ENCODE results near the gene MVD. TPM values are rescaled to one million over a fixed set of nuclear protein-coding genes. Genes with fewer than 3 reads are reported as not detected.

MVD gene
- total RNA-seq, 4 donors from 2014 or later: 10.9 to 27.5 (median 16.3) TPM

DNA sequence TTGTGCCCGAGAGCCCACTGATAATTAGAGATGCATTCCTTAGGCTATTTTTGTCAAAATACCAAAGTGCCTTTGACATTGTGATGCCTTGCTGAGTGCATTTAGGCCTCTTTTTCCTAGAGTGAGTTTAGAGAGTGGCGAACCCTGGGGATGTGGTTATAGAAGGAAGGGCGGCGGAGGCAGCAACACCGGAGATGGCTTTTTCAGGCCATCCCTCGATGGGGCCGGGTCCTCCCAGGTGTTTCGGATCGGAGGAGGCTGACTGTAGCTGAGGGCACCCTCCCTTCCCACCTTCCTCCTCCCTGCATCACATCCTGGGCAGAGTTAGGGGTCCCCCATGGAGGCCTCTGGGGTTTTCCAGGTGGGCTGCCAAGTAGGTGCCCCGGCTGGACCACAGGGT lies 30.0 kb upstream of the MVD start:
- DNase-seq (ENCODE audit: low spot score) (no peak), ATAC-seq (ENCODE audit: low FRiP score) (no peak)
- TF ChIP-seq, protein P1, sequence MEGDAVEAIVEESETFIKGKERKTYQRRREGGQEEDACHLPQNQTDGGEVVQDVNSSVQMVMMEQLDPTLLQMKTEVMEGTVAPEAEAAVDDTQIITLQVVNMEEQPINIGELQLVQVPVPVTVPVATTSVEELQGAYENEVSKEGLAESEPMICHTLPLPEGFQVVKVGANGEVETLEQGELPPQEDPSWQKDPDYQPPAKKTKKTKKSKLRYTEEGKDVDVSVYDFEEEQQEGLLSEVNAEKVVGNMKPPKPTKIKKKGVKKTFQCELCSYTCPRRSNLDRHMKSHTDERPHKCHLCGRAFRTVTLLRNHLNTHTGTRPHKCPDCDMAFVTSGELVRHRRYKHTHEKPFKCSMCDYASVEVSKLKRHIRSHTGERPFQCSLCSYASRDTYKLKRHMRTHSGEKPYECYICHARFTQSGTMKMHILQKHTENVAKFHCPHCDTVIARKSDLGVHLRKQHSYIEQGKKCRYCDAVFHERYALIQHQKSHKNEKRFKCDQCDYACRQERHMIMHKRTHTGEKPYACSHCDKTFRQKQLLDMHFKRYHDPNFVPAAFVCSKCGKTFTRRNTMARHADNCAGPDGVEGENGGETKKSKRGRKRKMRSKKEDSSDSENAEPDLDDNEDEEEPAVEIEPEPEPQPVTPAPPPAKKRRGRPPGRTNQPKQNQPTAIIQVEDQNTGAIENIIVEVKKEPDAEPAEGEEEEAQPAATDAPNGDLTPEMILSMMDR (IDR thresholded peaks at IDR 0.05): no peak

DNA sequence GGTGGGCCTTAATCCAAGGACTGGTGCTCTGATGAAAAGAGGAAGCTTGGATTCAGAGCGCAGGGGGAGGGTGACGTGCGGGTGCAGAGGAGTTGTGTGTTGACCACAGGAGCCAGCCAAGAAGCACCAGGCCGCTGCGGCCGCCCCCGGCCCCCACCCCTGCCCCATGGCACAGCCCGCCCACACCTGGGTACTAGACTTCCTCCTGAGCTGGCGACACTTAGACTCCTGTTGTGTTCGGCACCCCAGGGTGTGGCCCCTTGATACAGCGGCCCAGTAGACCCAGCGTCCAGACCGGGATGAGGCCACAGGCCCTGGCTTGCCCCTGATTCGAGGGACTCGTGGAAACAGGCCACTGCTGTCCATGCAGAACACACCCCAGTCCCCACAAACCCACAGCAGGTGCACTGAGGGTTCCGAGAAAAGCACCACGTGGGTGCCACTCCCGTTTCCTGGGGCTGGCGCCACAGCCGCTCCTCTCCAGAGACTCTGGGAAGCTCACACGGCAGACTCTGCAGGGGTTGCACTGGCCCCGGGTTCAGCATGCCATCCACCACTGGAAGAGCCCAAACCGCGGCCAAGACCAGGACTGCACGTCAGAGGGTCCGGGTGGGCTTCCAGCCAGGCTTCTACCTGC lies 29.2 kb upstream of the MVD start:
- DNase-seq (ENCODE audit: low spot score) (no peak), ATAC-seq (ENCODE audit: low FRiP score) (no peak)
- TF ChIP-seq, protein P1 (IDR thresholded peaks at IDR 0.05): no peak

DNA sequence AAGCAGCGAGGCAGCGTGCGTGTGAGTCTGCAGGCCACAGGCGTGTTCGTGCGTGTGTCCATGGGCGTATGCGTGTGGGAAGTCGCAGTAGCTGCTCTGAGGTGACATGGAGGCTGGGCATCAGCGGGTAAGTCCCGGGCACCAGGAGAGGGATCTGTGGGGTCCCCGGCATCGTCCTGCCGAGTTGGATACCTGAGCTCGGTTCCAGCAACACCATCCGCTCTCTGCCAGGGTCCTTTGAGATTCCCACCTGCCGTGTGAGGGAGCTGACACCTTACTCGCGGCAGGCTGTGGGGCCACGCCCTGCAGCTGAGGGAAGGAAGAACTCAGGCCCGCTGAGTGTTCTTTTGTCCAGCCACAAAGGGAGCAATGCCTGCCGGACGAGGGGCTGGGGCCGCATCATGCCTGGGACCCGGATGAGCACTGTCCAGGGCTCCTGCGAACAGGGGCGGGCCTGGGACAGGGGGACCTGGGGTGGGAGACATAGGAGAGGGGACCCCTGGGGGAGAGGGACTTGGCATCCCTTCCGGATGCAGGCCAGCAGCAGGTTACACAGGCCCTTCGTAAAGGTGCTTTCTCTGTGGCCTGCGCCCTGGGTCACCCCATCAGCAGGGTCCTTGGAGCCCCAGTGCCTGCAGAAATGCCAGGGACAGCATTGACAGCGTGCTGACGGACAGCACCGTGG lies 28.4 kb upstream of the MVD start:
- DNase-seq (ENCODE audit: low spot score) (no peak), ATAC-seq (ENCODE audit: low FRiP score) (no peak)
- TF ChIP-seq, protein P1 (IDR thresholded peaks at IDR 0.05): no peak

DNA sequence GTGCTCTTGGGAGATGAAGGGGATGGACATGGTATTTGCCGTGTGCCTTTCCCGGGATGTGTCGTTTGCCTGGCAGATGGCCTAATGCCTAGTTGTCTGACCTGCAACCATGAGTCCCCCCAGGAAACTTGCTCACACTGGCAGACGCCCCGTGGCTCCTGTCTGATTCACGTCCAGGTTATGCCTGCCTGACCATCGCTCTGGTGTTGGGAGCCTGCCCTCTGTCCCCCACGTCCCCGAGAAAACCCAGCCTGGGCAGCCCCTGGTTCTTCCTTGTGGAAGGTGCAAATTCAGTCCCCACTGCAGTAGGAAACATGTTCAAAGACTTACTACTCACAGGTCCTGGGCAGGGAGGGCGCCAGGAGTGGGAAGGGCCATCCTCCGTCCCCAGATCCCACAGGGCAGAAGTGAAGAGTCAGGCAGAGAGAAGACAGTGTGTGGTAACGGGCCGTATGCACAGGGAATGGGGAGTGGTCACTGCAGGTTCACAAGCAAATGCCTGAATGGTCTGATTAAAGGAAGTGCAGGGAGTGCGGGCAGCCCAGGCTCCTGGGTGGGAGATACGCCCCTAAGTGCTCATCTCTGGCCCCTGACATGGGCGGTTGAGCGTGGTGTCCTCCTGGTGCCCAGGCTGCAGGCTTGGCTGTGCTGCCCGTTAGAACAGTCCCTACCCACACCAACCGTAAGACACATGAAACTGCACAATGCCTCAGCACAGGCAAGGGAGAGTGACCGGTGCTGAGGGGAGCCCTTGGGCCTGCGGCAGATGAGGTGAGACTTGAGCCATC lies 27.6 kb upstream of the MVD start:
- ATAC-seq (ENCODE audit: low FRiP score): no peak
- no peak for DNase-seq (ENCODE audit: low spot score)
- TF ChIP-seq, protein P1 (IDR thresholded peaks at IDR 0.05): no peak

DNA sequence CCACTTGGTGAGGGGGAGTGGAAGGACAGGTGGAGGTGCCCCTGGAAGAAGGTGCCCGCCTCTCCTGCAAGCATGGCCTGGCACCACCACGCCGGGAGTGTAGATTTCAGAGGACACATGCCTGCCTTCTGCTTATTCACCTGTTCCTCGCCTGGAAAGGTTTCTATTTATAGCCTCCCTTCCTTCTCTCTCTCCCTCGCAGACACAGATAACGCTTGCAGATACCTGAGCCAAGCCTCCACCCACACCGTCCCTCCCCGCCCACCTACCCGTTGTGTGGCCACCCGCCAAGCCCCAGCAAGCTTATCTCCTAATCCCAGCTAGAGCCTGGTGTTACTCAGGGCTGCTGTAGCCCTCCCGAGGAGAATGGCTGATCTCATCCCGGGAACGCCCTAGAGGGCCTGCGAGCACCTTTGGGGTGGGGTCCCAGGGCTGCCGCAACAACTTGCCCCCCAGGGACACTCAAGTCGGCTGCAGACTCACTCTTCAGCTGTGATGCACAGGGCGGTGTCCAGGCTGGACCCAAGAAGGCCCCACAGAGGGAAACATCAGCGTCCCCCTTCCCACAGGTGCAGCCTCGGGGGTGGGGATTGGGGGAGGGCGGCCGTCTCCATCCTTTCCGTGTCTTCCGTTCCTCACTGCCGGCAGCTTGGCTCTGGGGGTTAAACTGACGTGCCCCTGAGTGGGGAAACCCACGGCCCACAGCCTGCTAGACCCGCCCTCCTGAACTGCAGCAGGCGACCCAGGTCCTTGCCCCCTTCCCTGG lies 25.3 kb upstream of the MVD start:
- TF ChIP-seq, protein P1 (IDR thresholded peaks at IDR 0.05): no peak
- DNase-seq (ENCODE audit: low spot score) (no peak), ATAC-seq (ENCODE audit: low FRiP score) (peak; percentile 22)

DNA sequence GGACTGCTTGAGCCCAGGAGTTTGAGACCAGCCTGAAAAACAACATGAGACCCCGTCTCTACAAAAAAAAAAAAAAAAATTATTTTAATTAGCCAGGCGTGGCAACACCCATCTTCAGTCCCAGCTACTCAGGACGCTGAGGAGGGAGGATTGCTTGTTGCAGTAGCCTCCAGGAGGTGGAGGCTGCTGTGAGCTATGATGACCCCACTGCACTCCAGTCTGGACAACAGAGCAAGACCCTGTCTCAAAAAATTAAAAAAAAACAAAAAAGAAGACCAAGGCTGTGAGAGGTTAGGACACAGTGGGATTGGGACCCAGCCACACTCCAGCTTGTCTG lies 24.8 kb upstream of the MVD start:
- ATAC-seq (ENCODE audit: low FRiP score): no peak
- no peak for DNase-seq (ENCODE audit: low spot score)
- TF ChIP-seq, protein P1 (IDR thresholded peaks at IDR 0.05): no peak
